ENCODE measurements around the gene ADGRL3.

Gene ADGRL3

DNA sequence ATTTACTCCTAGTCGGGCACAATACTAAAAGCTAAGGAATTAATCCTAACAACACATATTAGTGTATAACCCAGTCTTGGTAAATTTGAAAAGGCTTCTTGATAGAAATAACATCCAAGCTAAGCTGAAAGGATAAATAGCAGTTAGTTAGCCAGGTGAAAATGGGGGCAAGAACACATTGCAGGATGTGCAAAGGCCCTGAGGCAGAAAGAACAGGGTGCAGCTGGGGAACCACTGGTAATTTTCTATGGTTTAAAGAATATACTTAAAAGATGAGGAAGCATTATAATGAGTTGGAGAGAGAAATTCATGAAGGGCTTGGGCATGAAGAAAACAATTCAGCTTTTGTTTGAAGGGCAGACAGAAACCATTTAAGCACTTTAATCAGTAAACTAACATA, 689.0 kb downstream of the ADGRL3 start:
- Histone ChIP-seq H3K9me3 (ENCODE audit: control insufficient read depth, insufficient read depth, low read depth, low read length) (no peaks in the 10 kb centered on the region), H3K4me1 (ENCODE audit: control insufficient read depth, insufficient read depth, low read length) (no peaks in the 10 kb centered on the region), H3K36me3 (ENCODE audit: control insufficient read depth in 2 of 2, insufficient read depth in 1 of 2, low read length in 2 of 2) (no peaks in the 10 kb centered on the region), H3K27ac (ENCODE audit: extremely low read depth, low read depth, low read length) (no peak overlapping the region), H3K4me3 (ENCODE audit: low read depth, low read length) (no peak overlapping the region)
- ChIA-PET POLR2A (no interaction called here), CTCF (interaction anchor here (0.7 kb wide), 1 partner anchor 84 kb away, joined by 3 read pairs; no protein-coding TSS in a partner anchor)
- TF ChIP-seq ZNF202 (tag by site-specific recombination; IDR thresholded peaks at IDR 0.05; ENCODE audit: borderline replicate concordance) (no peak), TCF7L2 (IDR thresholded peaks at IDR 0.05; ENCODE audit: borderline replicate concordance, low read depth, low read length) (no peak), MZF1 (tag by site-specific recombination; IDR thresholded peaks at IDR 0.05; ENCODE audit: borderline replicate concordance) (no peak), ZNF544 (tag by site-specific recombination; IDR thresholded peaks at IDR 0.05) (no peak), ZFP41 (tag by site-specific recombination; IDR thresholded peaks at IDR 0.05; ENCODE audit: borderline replicate concordance) (no peak), KLF7 (tag by site-specific recombination; IDR thresholded peaks at IDR 0.05; ENCODE audit: borderline replicate concordance) (no peak), ZNF76 (tag by site-specific recombination; IDR thresholded peaks at IDR 0.05; ENCODE audit: borderline replicate concordance, low read depth) (no peak), ZNF121 (tag by site-specific recombination; IDR thresholded peaks at IDR 0.05) (no peak), ZNF223 (tag by site-specific recombination; IDR thresholded peaks at IDR 0.05) (no peak)

DNA sequence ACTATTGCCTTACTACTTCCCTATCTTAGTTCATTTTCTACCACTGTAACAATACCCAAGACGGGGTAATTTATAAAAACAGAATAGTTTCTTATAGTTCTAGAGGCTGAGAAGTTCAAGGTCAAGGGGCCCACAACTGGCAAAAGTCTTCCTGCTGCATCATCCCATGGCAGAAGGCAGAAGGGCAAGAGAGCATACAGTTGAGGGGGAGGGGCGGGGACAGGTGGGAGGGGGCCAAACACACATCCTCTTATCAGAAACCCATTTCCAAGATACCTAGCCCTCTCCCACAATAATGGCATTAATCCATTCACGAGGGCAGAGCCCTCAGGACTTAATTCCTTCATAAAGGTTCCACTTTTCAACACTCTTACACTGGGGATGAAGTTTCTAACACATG, 690.2 kb downstream of the ADGRL3 start:
- H3K9me3 ChIP-seq (ENCODE audit: control insufficient read depth, insufficient read depth, low read depth, low read length): no peaks in the 10 kb centered on the region
- no peaks in the 10 kb centered on the region for H3K36me3 ChIP-seq (ENCODE audit: control insufficient read depth in 2 of 2, insufficient read depth in 1 of 2, low read length in 2 of 2)
- H3K4me3 ChIP-seq (ENCODE audit: low read depth, low read length): no peak overlapping the region
- ChIA-PET CTCF (no interaction called here), POLR2A (no interaction called here)
- H3K4me1 ChIP-seq (ENCODE audit: control insufficient read depth, insufficient read depth, low read length): no peaks in the 10 kb centered on the region
- H3K27ac ChIP-seq (ENCODE audit: extremely low read depth, low read depth, low read length): no peak overlapping the region
- TF ChIP-seq OSR2 (tag by site-specific recombination; IDR thresholded peaks at IDR 0.05): no peak
- TF ChIP-seq ZNF571 (tag by site-specific recombination; IDR thresholded peaks at IDR 0.05): no peak
- TF ChIP-seq ZFP37 (tag by site-specific recombination; IDR thresholded peaks at IDR 0.05): no peak
- no peak for TF ChIP-seq ZNF707 (tag by site-specific recombination; IDR thresholded peaks at IDR 0.05)
- TF ChIP-seq SALL2 (tag by site-specific recombination; IDR thresholded peaks at IDR 0.05; ENCODE audit: borderline replicate concordance): no peak
- TF ChIP-seq, protein P1, sequence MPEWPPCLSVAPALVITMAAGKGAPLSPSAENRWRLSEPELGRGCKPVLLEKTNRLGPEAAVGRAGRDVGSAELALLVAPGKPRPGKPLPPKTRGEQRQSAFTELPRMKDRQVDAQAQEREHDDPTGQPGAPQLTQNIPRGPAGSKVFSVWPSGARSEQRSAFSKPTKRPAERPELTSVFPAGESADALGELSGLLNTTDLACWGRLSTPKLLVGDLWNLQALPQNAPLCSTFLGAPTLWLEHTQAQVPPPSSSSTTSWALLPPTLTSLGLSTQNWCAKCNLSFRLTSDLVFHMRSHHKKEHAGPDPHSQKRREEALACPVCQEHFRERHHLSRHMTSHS (tag by site-specific recombination; IDR thresholded peaks at IDR 0.05): no peak
- no peak for TF ChIP-seq ZNF184 (tag by site-specific recombination; IDR thresholded peaks at IDR 0.05)
- TF ChIP-seq ZNF660 (tag by site-specific recombination; IDR thresholded peaks at IDR 0.05): no peak
- TF ChIP-seq ZSCAN23 (tag by site-specific recombination; IDR thresholded peaks at IDR 0.05): no peak
- TF ChIP-seq, protein P2, sequence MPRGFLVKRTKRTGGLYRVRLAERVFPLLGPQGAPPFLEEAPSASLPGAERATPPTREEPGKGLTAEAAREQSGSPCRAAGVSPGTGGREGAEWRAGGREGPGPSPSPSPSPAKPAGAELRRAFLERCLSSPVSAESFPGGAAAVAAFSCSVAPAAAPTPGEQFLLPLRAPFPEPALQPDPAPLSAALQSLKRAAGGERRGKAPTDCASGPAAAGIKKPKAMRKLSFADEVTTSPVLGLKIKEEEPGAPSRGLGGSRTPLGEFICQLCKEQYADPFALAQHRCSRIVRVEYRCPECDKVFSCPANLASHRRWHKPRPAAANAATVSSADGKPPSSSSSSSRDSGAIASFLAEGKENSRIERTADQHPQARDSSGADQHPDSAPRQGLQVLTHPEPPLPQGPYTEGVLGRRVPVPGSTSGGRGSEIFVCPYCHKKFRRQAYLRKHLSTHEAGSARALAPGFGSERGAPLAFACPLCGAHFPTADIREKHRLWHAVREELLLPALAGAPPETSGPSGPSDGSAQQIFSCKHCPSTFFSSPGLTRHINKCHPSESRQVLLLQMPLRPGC (tag by site-specific recombination; IDR thresholded peaks at IDR 0.05): no peak
- TF ChIP-seq ZNF76 (tag by site-specific recombination; IDR thresholded peaks at IDR 0.05; ENCODE audit: borderline replicate concordance, low read depth): no peak
- TF ChIP-seq, protein P3, sequence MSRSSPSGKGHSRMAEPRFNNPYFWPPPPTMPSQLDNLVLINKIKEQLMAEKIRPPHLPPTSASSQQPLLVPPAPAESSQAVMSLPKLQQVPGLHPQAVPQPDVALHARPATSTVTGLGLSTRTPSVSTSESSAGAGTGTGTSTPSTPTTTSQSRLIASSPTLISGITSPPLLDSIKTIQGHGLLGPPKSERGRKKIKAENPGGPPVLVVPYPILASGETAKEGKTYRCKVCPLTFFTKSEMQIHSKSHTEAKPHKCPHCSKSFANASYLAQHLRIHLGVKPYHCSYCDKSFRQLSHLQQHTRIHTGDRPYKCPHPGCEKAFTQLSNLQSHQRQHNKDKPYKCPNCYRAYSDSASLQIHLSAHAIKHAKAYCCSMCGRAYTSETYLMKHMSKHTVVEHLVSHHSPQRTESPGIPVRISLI (tag by site-specific recombination; IDR thresholded peaks at IDR 0.05): no peak

DNA sequence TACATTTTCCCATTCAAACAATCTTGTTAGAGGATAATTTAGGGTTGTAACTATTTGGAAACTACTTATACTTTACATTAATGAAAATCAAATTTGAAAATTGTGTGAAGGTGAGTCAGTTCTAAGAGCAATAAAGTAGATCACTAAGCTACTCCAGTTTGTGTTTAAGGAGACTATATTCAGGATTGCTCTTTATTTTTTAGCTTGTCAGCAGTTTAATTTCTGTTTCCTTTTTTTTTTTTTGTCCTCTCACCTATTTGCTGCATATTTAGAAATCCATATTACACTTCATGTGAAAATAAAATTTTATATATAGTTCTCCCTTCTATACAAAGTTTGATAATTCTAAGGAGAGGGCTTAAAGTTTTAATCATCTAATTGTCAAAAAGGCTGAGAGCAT, 691.8 kb downstream of the ADGRL3 start:
- H3K9me3 ChIP-seq (ENCODE audit: control insufficient read depth, insufficient read depth, low read depth, low read length): no peaks in the 10 kb centered on the region
- CTCF ChIA-PET: no interaction called here
- H3K27ac ChIP-seq (ENCODE audit: extremely low read depth, low read depth, low read length): no peak overlapping the region
- no peaks in the 10 kb centered on the region; the same call in 1 of the 2 replicates for H3K4me1 ChIP-seq (ENCODE audit: control insufficient read depth, insufficient read depth, low read length)
- H3K36me3 ChIP-seq (ENCODE audit: control insufficient read depth in 2 of 2, insufficient read depth in 1 of 2, low read length in 2 of 2): no peaks in the 10 kb centered on the region
- POLR2A ChIA-PET: no interaction called here
- H3K4me3 ChIP-seq (ENCODE audit: low read depth, low read length): no peak overlapping the region
- no peak for TF ChIP-seq HOXD13 (CRISPR knock-in tag; IDR thresholded peaks at IDR 0.05; ENCODE audit: borderline replicate concordance)
- TF ChIP-seq ZNF623 (tag by site-specific recombination; IDR thresholded peaks at IDR 0.05): no peak
- TF ChIP-seq, protein P1 (tag by site-specific recombination; IDR thresholded peaks at IDR 0.05): no peak
- TF ChIP-seq, protein P4, sequence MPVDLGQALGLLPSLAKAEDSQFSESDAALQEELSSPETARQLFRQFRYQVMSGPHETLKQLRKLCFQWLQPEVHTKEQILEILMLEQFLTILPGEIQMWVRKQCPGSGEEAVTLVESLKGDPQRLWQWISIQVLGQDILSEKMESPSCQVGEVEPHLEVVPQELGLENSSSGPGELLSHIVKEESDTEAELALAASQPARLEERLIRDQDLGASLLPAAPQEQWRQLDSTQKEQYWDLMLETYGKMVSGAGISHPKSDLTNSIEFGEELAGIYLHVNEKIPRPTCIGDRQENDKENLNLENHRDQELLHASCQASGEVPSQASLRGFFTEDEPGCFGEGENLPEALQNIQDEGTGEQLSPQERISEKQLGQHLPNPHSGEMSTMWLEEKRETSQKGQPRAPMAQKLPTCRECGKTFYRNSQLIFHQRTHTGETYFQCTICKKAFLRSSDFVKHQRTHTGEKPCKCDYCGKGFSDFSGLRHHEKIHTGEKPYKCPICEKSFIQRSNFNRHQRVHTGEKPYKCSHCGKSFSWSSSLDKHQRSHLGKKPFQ (tag by site-specific recombination; IDR thresholded peaks at IDR 0.05): no peak
- TF ChIP-seq, protein P2 (tag by site-specific recombination; IDR thresholded peaks at IDR 0.05): no peak
- TF ChIP-seq, protein P3 (tag by site-specific recombination; IDR thresholded peaks at IDR 0.05): no peak

Data from HEK293 (cell line).